ENCODE data around the gene MYO15B. TPM values are rescaled to one million over a fixed set of nuclear protein-coding genes. Genes with fewer than 3 reads are reported as not detected.

Gene MYO15B
- total RNA-seq, 1 experiment from 2014 or later = 58.4 TPM

- intact Hi-C loops (cut with micrococcal nuclease; ENCODE audit: unreplicated experiment) = no loop called here
- peaks cover 72% of the 10 kb centered on the region for H3K36me3 Mint-ChIP-seq (ENCODE audit: insufficient read depth, unreplicated experiment)
- CTCF ChIA-PET = no interaction called here
- H3K27me3 Mint-ChIP-seq (ENCODE audit: unreplicated experiment) = no peaks in the 10 kb centered on the region
- no peak overlapping the region for H3K27ac Mint-ChIP-seq (ENCODE audit: unreplicated experiment)
- TF ChIP-seq, protein P1, sequence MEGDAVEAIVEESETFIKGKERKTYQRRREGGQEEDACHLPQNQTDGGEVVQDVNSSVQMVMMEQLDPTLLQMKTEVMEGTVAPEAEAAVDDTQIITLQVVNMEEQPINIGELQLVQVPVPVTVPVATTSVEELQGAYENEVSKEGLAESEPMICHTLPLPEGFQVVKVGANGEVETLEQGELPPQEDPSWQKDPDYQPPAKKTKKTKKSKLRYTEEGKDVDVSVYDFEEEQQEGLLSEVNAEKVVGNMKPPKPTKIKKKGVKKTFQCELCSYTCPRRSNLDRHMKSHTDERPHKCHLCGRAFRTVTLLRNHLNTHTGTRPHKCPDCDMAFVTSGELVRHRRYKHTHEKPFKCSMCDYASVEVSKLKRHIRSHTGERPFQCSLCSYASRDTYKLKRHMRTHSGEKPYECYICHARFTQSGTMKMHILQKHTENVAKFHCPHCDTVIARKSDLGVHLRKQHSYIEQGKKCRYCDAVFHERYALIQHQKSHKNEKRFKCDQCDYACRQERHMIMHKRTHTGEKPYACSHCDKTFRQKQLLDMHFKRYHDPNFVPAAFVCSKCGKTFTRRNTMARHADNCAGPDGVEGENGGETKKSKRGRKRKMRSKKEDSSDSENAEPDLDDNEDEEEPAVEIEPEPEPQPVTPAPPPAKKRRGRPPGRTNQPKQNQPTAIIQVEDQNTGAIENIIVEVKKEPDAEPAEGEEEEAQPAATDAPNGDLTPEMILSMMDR (IDR thresholded peaks at IDR 0.05; ENCODE audit: unreplicated experiment) = no peak
- no TSS peak for BruUV-seq (replicated peaks)
- H3K4me3 Mint-ChIP-seq (ENCODE audit: low read depth, unreplicated experiment) = no peak overlapping the region
- H3K4me1 Mint-ChIP-seq (ENCODE audit: low read depth, unreplicated experiment) = peaks cover 13% of the 10 kb centered on the region
- no peaks in the 10 kb centered on the region for H3K9me3 Mint-ChIP-seq (ENCODE audit: low read depth, unreplicated experiment)
- no peak for DNase-seq
Measured at GRCh38 chr17:75563063-75563758, 24.4 kb upstream of the MYO15B start.

GRCh38 chr17:75564195-75564594 lies 23.4 kb upstream of the MYO15B start:
- TF ChIP-seq, protein P1 (IDR thresholded peaks at IDR 0.05; ENCODE audit: unreplicated experiment) = no peak
- H3K4me1 Mint-ChIP-seq (ENCODE audit: low read depth, unreplicated experiment) = peaks cover 5% of the 10 kb centered on the region
- CTCF ChIA-PET = no interaction called here
- no peaks in the 10 kb centered on the region for H3K27me3 Mint-ChIP-seq (ENCODE audit: unreplicated experiment)
- no peaks in the 10 kb centered on the region for H3K9me3 Mint-ChIP-seq (ENCODE audit: low read depth, unreplicated experiment)
- H3K27ac Mint-ChIP-seq (ENCODE audit: unreplicated experiment) = no peak overlapping the region
- peaks cover 72% of the 10 kb centered on the region for H3K36me3 Mint-ChIP-seq (ENCODE audit: insufficient read depth, unreplicated experiment)
- DNase-seq = no peak
- H3K4me3 Mint-ChIP-seq (ENCODE audit: low read depth, unreplicated experiment) = no peak overlapping the region
- BruUV-seq (replicated peaks) = no TSS peak
- intact Hi-C loops (cut with micrococcal nuclease; ENCODE audit: unreplicated experiment) = no loop called here

- H3K4me1 Mint-ChIP-seq (ENCODE audit: low read depth, unreplicated experiment) = no peaks in the 10 kb centered on the region
- intact Hi-C loops (cut with micrococcal nuclease; ENCODE audit: unreplicated experiment) = no loop called here
- H3K27ac Mint-ChIP-seq (ENCODE audit: unreplicated experiment) = no peak overlapping the region
- no peak overlapping the region for H3K4me3 Mint-ChIP-seq (ENCODE audit: low read depth, unreplicated experiment)
- H3K9me3 Mint-ChIP-seq (ENCODE audit: low read depth, unreplicated experiment) = no peaks in the 10 kb centered on the region
- DNase-seq = no peak
- CTCF ChIA-PET = interaction anchor here (0.5 to 0.6 kb wide), 2 partner anchors 38 to 253 kb away, joined by 3 read pairs; no protein-coding TSS in a partner anchor
- no TSS peak for BruUV-seq (replicated peaks)
- H3K36me3 Mint-ChIP-seq (ENCODE audit: insufficient read depth, unreplicated experiment) = peaks cover 67% of the 10 kb centered on the region
- H3K27me3 Mint-ChIP-seq (ENCODE audit: unreplicated experiment) = no peaks in the 10 kb centered on the region
- TF ChIP-seq, protein P1 (IDR thresholded peaks at IDR 0.05; ENCODE audit: unreplicated experiment) = no peak
Measured at GRCh38 chr17:75565066-75565465, 22.5 kb upstream of the MYO15B start.

DNA sequence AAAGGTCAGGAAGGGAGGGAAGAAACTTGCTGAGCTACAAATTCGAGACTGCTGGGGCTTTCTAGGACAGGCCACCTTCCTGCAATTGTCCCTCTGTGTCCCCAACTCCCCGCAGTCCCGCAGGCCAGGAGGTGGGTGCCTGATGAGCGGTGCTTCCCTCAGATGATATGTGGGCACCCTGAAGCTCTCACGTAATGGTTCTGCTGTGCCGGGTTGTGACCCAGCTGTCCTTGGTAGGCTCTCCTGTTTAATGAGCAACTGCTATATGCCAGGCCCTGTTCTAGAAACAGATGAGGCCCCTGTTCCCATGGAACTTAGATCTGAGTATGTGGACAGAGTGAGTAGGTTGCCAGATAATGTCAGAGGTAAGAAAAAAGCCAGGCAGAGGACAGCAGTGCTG lies 22.0 kb upstream of the MYO15B start:
- Mint-ChIP-seq H3K36me3 (ENCODE audit: insufficient read depth, unreplicated experiment) (peaks cover 69% of the 10 kb centered on the region), H3K27me3 (ENCODE audit: unreplicated experiment) (no peaks in the 10 kb centered on the region), H3K4me3 (ENCODE audit: low read depth, unreplicated experiment) (no peak overlapping the region), H3K9me3 (ENCODE audit: low read depth, unreplicated experiment) (no peaks in the 10 kb centered on the region), H3K4me1 (ENCODE audit: low read depth, unreplicated experiment) (no peaks in the 10 kb centered on the region), H3K27ac (ENCODE audit: unreplicated experiment) (no peak overlapping the region)
- no TSS peak for BruUV-seq (replicated peaks)
- DNase-seq = no peak
- CTCF ChIA-PET = interaction anchor here (0.5 to 0.6 kb wide), 2 partner anchors 39 to 254 kb away, joined by 3 read pairs; no protein-coding TSS in a partner anchor
- TF ChIP-seq, protein P1 (IDR thresholded peaks at IDR 0.05; ENCODE audit: unreplicated experiment) = no peak
- intact Hi-C loops (cut with micrococcal nuclease; ENCODE audit: unreplicated experiment) = no loop called here

Data from Calu3 (cell line).